Dermis microvascular lymphatic vessel endothelial cell (primary cell): ENCODE data around the gene TMEM144. TPM values are rescaled to one million over a fixed set of nuclear protein-coding genes. Genes with fewer than 3 reads are reported as not detected.
"Not testable (repeated sequence)": the region's sequence is repeated elsewhere in the genome, so short reads cannot be mapped to it uniquely, and the experiment has no call there.

Source experiments
- DNase-seq, 2 donors: peaks; one replicate each; pipeline versions ENCODE4 v3.0.0 to v3.0.0-alpha.2; 2010; ENCODE audit warnings: low read depth in 2 of 2
- total RNA-seq: library from RNA; depleted of rRNA; stranded (reverse); fragments of >200 nt; gene quantifications from 2 replicates; pipeline ENCODE4 v1.2.1, GENCODE V29; 2014

Gene TMEM144
- total RNA-seq, 1 donor from 2014 or later = 2.1 TPM

DNA sequence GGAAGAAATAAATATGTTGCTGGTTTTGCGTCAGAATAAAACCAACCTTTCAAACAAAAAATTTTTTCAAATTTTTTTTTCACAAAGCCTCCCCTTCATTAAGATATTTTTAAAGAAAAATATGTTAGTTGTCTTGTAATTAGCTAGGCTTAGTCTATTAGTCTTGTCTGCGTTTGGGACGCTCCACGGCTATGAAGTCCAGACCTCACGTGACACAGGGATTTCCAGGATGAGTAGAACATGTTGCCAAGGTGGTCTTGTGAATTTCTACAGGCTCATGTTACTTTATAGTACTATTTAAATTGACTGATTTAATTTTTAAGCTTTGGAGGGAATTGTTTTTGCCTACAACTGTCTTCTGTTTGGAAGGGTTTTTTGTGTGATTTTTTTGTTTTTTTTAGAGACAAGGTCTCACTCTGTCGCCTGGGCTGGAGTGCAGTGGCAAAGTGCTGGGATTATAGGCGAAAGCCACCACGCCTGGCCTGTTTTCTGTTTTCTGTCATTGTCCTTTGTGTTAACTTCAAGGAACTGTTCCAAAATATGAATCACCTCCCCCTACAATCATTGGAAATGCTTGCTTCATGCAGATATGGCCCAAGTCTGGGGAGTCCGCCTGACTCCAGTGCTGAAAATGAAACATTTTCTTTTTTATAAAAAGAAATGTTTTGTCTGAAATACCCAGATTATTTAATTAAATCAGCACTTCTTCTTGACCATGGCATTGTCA, 26.2 kb downstream of the TMEM144 start:
- DNase-seq = no peak

DNA sequence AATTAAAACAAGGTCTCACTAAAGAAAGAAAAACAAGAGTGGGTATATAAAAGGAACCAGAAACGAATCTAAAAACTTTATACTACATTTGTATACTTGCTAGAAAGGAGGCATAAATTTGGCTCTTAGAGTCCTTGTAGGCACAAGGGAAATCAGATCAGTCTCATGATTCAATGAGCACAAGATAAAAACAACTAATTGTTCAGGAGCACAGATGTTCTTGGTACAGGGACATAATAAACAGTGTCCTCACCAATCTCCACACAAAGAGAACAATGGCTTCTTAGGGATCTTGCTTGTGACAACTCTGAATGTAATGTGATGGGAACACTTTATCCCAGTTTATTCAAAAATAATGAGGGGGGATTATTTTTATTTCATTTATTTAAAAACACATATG, 28.3 kb downstream of the TMEM144 start:
- no peak for DNase-seq

DNA sequence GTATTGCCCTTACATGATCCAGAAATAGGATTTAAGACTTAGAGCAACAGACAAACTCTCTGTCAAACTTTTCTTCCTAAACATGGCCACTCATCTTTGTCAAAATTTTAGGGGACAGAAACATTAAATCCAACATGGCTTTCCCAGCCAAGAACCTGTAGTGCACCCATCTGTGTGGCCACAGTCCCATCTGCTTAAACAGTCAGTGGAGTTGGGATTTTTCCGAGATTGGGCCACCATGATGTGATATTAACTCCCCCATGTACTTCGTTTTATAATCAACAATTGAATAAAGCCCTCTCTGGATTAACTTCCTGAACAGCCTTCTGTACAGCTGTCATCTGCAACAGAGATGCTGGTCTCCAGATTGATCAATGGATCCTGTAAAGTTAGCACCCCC, 28.9 kb downstream of the TMEM144 start:
- no peak for DNase-seq

DNA sequence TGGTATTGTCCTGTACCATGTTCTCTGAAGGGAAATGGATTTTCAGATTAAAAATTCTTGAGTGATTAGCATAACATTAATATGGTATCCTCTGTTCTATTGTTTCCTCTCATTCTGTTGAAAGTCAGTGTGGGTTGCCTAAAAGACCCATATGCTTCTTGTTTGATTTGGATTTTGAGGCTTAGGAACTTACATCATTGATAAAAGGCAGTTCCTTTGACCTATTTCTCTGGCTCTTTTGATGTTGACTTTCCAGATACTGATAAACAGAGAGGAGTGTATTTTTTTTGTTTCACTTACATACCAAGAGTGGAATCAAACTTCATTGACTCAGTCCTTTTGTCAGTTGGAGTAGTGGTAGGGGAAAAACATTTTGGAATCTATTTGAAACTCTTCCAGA, 32.8 kb downstream of the TMEM144 start:
- no peak for DNase-seq

DNA sequence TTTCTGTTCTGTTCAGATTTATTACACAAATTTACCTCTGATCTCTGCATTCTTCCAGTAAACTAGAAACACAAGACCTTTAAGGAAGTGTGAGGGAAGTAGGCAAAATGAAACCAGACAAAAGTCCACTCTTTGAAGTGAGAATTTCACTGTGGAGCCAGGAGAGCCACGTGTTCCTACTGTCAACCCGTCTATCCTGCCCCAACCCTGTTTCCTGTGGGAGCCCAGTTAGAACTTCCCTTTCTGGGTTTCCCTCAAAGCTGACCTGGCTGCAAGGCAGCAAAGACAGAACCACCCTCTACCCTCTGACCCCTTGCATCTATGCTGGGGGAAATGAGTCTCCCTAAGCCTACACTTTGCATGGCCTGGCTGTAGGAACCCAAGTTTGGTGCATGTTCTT, 40.0 kb downstream of the TMEM144 start:
- DNase-seq = peak in 1 of 2 donors; percentile 3

DNA sequence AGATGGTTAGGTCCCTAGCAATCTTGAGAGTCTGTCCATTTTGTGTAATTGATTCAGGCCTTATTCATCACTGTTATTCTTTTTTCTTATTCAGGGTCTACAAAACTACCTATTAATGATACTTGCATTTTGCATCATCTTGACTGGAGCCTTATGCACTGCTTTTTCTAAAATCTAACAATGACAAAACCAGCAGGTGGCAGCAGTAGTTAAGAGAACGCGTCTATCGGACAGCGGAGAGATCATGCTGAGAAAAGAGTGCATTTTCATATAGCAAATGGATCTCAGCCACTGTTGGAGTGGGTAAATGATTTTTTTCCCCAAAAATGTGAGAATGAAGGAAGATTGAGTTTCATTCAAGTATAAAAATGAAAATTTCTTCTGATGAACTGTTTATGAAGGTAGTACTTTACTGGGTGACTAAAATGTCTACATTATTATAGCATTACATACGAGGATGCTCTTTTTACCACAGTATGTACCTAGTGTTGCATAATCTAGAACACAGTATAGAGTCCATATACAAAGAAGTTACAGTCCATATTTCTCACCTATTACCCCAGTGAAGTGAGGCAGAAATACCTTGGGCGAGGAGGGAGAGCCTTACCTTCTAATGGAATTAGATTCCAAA, 43.2 kb downstream of the TMEM144 start:
- DNase-seq = peak; percentile 23 to 56

DNA sequence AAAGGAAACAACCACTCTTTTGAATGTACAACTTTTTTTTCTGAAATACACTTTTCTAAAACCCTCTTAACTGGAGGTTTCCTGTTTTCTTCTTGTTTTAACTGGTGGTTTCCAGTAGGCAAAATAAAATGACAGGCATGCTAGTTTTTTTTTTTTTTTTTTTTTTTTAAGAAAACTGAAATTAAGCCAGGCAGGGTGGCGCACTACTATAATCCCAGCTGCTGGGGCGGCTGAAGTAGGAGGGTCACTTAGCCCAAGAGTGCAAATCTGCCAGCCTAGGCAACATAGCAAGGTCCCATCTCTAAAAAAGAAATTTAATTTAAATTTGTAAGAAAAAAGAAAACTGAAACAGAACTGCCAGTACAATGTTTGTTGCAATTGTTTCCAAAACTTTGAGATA, 44.0 kb downstream of the TMEM144 start:
- no peak for DNase-seq

DNA sequence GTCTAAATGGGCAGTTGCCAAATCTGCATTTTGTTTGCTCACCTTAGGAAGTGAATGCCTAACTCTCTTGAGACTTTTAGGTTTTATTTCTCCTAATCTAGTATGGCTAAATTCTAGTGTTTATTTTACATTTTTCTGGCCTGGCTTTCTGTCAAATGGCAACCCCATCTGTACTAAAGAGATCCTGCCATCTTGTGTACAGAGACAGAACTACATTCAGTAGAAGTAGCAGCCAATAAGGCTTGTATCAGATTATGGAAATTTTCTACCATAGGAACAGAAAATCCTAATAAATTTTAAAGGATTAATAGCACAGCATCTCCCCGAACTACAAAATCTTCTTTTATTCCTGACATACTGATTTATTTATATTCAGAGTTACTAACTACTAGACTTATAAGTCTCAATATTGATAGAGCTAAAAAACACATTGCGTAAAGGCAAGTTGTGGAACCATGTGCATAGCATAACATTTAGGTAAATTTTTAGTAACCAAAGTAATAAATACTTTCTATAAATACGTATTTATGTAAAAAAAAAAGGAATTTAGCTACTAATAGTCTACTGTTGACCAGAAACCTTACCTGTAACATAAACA, 45.5 kb downstream of the TMEM144 start:
- peak; percentile 51 to 60 for DNase-seq

DNA sequence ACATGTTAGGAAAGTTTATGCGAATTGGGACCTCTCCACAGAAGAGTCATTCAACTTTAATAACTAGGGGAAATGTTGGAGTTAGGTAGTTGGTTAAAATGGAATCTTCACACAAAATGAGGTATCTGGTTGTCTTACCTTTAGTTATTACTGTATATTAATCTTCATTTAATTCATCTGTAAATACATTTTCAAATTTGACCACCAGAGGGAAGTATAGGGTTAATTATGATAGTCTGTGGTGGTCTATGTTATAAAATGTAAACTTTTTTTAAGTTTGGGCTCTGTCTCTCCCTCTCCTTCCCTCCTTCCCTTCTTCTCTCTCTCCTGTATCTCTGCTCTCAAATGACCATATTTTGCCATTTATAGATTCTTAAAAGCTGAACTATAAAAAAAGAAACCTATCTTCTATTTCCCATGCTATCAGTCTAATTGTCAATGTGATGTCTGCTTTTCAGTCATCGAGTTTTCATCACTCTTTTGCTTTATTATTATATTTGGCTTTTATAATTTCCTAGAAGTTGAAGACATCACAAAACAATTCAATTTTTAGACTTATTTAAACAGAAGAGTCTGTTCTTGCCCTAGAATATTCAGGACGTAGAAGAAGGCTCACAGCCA, 49.8 kb downstream of the TMEM144 start:
- DNase-seq = peak; percentile 4 to 30

DNA sequence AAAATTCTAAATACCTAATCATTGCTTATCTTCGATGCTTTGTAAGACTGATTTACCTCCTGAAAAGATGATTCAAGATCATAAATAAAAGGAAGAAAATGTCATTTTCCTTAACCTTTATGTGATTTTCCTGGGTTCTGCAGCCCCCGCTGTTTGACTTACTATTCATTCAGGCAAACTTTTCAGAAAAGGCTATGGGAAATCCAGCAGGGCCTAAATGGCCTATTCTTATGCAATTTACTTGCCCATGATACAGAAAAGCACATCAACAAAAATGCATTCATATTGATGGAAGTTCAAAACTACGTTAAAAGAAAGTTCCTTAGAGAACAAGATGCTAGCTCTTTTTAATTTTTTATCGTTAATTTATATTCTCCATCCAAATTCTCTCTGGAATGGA, 51.2 kb downstream of the TMEM144 start:
- no peak for DNase-seq

DNA sequence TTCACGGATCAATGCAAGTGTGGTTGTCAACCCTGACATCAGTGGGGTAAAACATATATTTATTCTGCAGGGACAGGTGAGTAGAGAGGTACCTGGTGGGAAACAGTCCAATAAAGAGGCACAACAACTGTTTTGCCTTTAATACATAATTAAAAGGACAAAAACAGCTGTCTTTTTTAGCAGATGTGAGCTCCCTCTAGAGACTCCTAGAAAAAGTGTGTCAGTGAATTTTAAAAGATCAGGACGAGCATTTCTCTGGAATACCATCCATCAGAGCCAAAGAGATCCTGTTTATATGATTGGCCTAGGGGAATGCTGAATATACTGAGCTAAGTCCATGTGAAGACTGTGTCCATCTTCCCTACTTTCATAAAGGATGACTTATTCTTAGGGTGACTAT, 58.3 kb downstream of the TMEM144 start:
- DNase-seq = no peak

DNA sequence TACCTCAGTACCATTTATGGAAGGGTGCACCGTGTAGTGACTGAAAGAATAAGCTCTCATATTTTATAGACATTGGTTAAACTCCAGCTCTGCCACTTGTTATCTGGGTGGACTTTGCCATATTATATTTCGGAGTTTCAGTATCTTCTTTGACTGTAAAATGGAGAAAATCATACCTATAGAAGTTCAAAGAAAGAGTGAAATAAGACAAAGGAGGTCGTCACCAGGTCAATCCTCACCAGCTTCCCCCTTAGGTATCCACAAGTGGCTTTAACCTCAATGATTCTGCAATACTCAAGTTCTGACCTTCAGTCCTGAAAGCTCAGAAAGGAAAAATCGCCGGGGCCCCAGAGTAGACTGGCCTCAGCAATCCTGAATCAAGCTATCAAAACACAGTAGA, 64.3 kb downstream of the TMEM144 start:
- DNase-seq = no peak

DNA sequence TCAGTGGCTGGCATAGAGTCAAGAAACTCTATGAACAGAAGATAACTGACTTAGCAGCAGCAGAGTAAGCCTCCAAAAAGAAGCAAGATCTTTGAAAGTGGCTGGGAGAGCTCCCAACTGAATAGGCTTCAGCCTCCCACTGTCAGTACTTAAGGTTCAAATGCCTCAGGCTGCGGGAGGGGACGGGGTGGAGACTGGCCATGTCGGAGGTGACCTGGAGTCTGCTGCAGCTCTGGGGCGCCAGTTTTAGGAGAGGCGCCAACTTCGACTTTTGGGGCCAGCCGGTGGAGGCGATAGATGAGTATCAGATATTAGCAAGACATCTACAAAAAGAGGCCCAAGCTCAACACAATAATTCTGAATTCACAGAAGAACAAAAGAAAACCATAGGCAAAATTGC, 67.3 kb downstream of the TMEM144 start:
- no peak for DNase-seq

DNA sequence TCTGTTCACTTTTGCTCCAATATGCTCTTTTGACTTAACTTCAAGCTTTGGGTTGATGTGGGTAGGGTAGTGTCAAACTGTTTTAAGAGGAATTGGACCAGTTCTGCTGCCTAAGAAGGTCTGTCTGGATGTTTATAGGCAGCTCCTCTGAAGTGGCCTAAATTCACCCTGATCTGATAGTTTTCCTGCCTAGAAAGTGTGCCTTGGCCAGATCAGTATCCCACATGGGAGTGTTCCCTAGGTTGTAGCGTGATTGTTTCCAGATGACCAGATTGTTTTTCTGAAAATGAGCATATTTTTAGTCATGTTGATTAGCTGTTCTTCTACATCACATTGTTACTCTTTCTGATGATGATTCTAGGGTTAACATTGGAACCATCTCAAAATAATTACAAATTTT, 68.8 kb downstream of the TMEM144 start:
- DNase-seq = not testable (repeated sequence)

DNA sequence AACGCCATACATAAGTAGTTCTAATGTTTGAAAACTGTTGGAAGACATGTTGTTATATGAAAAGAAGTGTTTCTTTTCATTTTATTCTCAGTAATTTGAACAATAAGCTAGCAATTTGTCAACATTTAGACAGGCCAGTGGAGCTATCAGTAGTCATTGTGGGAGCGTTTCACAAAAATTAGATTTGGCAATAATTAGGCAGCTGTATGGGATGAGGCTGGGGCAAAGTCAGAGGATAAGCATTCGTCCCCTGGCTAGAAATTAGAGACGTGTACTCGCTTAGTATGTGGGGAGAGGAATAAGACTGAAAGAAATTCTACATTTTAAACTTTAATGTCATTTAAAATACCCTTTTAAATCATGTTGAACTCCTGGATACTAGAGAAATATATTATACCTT, 70.6 kb downstream of the TMEM144 start:
- no peak for DNase-seq

DNA sequence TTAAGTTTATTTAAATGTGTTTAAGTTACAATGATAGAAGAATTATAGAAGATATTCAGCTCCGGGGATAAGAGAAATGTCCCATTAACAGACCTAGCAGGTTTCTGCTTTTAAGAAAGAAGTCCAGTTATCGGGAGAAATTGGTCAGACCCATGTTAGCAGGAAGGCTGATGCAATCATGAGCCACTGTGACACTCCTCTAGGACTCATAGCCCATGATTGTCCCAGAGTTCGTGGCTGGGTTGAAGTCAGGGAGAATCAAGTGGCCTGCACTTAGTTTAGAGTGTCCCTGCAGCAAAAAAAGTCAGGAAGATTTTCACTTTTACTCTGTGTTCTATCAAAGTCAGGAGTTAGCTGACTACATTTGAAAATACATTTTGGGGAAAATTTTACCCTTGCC, 72.0 kb downstream of the TMEM144 start:
- DNase-seq = no peak

DNA sequence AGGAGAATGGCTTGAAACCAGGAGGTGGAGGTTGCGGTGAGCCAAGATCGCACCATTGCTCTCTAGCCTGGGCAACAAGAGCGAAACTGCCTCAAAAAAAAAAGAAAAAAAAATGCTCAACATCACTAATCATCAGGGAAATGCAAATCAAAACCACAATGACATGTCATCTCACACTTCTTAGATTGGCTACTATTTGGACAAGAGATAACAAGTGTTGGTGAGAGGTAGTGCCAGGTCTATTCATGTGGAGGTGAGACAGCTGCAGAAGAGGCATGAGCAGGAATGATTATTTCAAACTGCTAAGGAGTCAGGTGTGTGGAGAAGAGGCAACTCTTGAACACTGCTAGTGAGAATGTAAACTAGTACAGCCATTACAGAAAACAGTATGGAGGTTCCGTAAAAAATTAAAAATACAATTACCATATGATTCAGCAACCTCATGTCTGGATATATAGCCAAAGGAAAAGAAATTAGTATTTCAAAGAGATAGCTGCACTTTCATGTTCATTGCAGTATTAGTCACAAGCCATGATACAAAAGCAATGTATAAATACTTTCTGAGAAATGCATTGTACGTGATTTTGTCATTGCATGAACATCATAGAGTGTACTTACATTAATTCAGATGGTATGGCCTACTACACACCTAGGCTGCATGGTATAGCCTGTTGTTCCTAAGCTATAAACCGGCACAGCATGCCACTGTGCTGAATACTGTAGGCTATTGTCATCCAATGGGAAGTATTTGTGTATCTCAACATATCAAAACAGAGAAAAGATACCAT, 75.3 kb downstream of the TMEM144 start:
- DNase-seq = no peak

DNA sequence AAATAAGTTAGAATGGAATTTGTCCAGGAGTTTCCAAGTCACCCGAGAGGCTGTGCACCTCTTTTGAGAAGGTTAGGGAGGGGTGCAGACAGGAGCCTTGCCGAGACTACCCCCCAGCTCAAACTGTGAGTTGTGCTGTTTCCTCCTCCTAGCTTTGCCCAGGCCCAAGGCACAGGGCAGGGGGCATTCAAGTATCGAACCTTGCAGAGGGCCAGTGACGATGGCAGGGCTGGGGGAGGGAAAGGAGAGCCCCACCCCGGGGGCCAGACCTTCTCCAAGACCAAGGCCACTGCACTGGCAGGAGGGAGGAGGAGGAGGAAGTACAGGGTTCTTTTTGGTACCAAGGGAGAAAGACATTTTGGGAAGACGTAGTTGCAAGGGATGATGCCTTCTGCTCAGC, 80.6 kb downstream of the TMEM144 start:
- DNase-seq = no peak

DNA sequence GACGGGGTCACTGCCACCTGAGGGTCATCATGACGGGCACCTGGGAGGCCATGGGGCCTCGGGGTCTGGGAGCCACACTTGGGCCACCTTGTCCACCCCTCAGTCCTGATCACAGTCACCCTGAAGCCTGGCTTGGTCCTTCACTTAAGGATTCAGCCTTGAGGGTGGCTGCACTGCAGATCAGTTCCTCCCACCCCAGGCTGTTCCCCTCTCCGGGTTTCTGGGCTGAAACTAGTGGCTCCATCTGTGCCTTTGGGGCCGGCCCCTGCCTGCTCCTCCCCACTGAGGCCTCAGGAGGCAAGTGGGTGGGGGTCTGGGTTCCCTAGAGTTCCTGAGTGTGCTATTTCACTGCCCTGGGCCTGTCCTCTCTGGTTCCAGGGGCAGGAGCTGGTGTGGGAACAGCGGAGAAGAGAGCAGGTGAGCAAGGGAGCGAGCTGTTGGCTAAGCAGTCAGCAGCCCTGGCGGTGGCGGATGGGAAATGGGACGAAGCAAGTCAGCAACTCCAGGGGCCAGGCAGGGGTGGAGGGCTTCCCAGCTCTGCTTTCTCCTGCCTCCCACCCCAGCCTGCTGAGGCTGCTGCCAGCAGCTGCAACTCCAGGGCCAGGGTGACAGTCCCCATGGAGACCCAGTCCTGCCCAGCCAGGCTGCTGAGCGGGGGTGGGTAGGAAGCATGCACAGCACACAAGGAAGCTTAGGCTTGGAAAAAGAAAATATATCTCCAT, 81.2 kb downstream of the TMEM144 start:
- DNase-seq = no peak

DNA sequence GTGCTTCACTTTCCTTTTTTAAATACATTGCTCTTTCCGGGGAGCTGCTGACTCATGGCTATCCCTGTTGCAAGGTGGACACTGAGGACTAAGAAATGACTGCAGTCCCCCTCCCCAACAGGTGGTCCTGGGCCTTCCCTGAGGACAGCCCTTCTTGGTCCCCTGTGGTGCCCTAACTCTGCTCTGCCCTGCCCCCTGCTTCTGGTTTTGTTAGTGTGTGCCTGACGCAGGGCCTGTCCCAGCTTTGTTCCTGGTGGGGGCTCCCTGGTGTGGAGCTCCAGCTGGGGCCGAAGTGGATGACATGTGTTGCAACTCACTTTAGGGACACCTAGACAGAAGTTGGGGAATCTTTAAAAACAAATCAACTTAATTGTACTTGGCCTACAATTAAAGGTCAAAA, 81.9 kb downstream of the TMEM144 start:
- DNase-seq = no peak

DNA sequence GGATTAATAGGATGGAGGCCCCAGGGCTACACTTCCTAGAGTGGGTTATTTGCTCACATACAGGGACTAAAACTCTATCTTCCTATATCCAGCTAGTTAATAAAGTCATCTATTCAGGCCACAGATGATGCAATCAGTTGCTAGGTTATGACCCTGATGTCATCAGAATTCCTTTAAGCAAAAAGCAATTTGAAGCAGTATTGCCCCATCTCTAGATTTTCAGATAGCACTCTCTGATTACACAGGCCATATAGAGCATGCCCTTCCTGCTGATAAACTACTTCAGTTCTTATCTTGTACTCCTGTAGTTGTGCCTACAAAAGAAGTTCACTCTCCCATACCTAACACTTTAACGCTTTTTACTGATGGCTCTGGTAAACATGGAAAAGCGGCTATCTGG, 84.8 kb downstream of the TMEM144 start:
- DNase-seq = no peak
